Gastroesophageal sphincter (tissue), 4 donors: ENCODE data around the gene KIF1C. TPM values are rescaled to one million over a fixed set of nuclear protein-coding genes. Genes with fewer than 3 reads are reported as not detected.

ENCODE experiments used
- ATAC-seq: fragments of 150-250 bp; one replicate; pipeline ENCODE4 v1.9.1; 2016; ENCODE audit warnings: mild to moderate bottlenecking, moderate library complexity
- H3K27ac ChIP-seq, 4 donors: fragments of 200-600 bp; sonication (generic) in 3 of 4; 1 replicate in 3 of 4; 2 replicates in 1 of 4; pipeline ENCODE4 v1.5.1; 2016 to 2019
- H3K27me3 ChIP-seq: fragments of 200-600 bp; sonication (generic); one replicate; pipeline ENCODE4 v1.5.1; 2019
- H3K36me3 ChIP-seq, 2 donors: fragments of 200-600 bp; sonication (generic); one replicate each; pipeline ENCODE4 v1.5.1; 2019; ENCODE audit warnings: control low read depth in 1 of 2
- H3K4me1 ChIP-seq, 3 donors: fragments of 200-600 bp; sonication (generic); 1 replicate in 2 of 3; 2 replicates in 1 of 3; pipeline ENCODE4 v1.5.1; 2016 to 2019; ENCODE audit warnings: control low read depth in 2 of 3
- H3K4me3 ChIP-seq, 2 donors: fragments of 200-600 bp; sonication (generic); one replicate each; pipeline ENCODE4 v1.5.1; 2019; ENCODE audit warnings: mild to moderate bottlenecking in 1 of 2, moderate library complexity in 1 of 2
- H3K9me3 ChIP-seq, 3 donors: fragments of 200-600 bp; sonication (generic); one replicate each; pipeline ENCODE4 v1.5.1; 2017 to 2019; ENCODE audit warnings: control low read depth in 2 of 3
- CTCF ChIP-seq, 4 experiments: fragments of 200-600 bp in 2 of 4; fragments of 450-650 bp in 2 of 4; sonication (generic) in 1 of 4; IDR thresholded peaks; one replicate each; pipeline ENCODE4 v1.5.1; 2017 to 2019; ENCODE audit warnings: antibody characterized with exemption in 4 of 4, mild to moderate bottlenecking in 2 of 4, moderate library complexity in 2 of 4
- EP300 ChIP-seq: sonication (generic); formaldehyde crosslinking; IDR thresholded peaks from one replicate; pipeline ENCODE4 v1.6.1; 2017; ENCODE audit warnings: antibody characterized with exemption, mild to moderate bottlenecking
- POLR2A ChIP-seq, 2 donors: fragments of 450-650 bp; IDR thresholded peaks; one replicate each; pipeline ENCODE4 v1.6.1; 2017; ENCODE audit warnings: antibody characterized with exemption in 2 of 2, mild to moderate bottlenecking in 2 of 2, moderate library complexity in 1 of 2
- POLR2AphosphoS5 ChIP-seq: sonication (generic); formaldehyde crosslinking; IDR thresholded peaks from one replicate; pipeline ENCODE4 v1.6.1; 2017; ENCODE audit warnings: antibody characterized with exemption
- WGBS, 2 donors: methylation state at CpG; one replicate each; pipeline ENCODE4 v1.1.5; 2018; ENCODE audit warnings: low coverage in 1 of 2; 5-methylcytosine and 5-hydroxymethylcytosine counted together
- total RNA-seq, 4 donors: library from RNA; depleted of rRNA; stranded (reverse); fragments of >200 nt; gene quantifications; one replicate each; pipeline ENCODE4 v1.1.0, GENCODE V29; 2016

The KIF1C gene
- 100 to 1,000 TPM; 147 to 302 (median 180) TPM for total RNA-seq

- Histone ChIP-seq H3K9me3 (no peaks in the 10 kb centered on the region), H3K36me3 (peaks cover 0 to 19% of the 10 kb centered on the region in 2 donors), H3K27ac (peak within 1 kb of the TSS; percentile 92 to 98 (median 94)), H3K27me3 (no peaks in the 10 kb centered on the region), H3K4me1 (peaks cover 0 to 42% (median 24%) of the 10 kb centered on the region in 3 donors), H3K4me3 (peak within 1 kb of the TSS; percentile 57 to 84)
- no peak for TF ChIP-seq EP300
- TF ChIP-seq POLR2AphosphoS5 = peak; percentile 84
- peak; percentile 84 to 85 for TF ChIP-seq POLR2A (IDR thresholded peaks at IDR 0.05)
- peak in 2 of 4 experiments; percentile 56 to 62 for TF ChIP-seq CTCF (IDR thresholded peaks at IDR 0.05)
- peak; percentile 95 for ATAC-seq
- WGBS, 2 donors = no CpG with 5 or more reads among the region's 93 CpGs
Observed at GRCh38 chr17:4997302-4998026, at the start of gene KIF1C, which contains the start of gene INCA1. TSS of gene KIF1C (plus strand) at chr17:4997950. CDS start at chr17:5000247, 2,297 bp downstream. TSS of gene INCA1 (minus strand) at chr17:4997522. CDS start at chr17:4994437, 3,085 bp downstream.

- peak; percentile 76 for ATAC-seq
- Histone ChIP-seq H3K27ac (peak within 1 kb of the TSS; percentile 79 to 98 (median 97)), H3K4me1 (peaks cover 0 to 79% (median 37%) of the 10 kb centered on the region in 3 donors), H3K9me3 (no peaks in the 10 kb centered on the region), H3K27me3 (no peaks in the 10 kb centered on the region), H3K36me3 (peaks cover 0 to 34% of the 10 kb centered on the region in 2 donors), H3K4me3 (peak within 1 kb of the TSS; percentile 59 to 100)
- 0% methylated on average over 6 of the region's 59 CpGs; no CpG with 5 or more reads in 1 of the 2 donors for WGBS, 2 donors
- no peak for TF ChIP-seq CTCF (IDR thresholded peaks at IDR 0.05)
- TF ChIP-seq EP300 = no peak
- TF ChIP-seq POLR2AphosphoS5 = peak; percentile 71
- TF ChIP-seq POLR2A (IDR thresholded peaks at IDR 0.05) = peak; percentile 90 to 94
Observed at GRCh38 chr17:4948166-4948930, 49.4 kb upstream of the KIF1C start, which contains the start of gene PFN1. TSS of gene PFN1 (minus strand) at chr17:4948530. CDS start at chr17:4948394, 136 bp downstream.

GRCh38 chr17:4948931-4949320, 48.8 kb upstream of the KIF1C start:
- H3K27me3 ChIP-seq = no peaks in the 10 kb centered on the region
- peak; percentile 87 for ATAC-seq
- H3K36me3 ChIP-seq = peaks cover 0 to 29% of the 10 kb centered on the region in 2 donors
- no peaks in the 10 kb centered on the region for H3K9me3 ChIP-seq
- peak overlapping the region; percentile 59 to 100 for H3K4me3 ChIP-seq
- peaks cover 0 to 79% (median 37%) of the 10 kb centered on the region in 3 donors for H3K4me1 ChIP-seq
- WGBS, 2 donors = 4% methylated on average over 4 of the region's 40 CpGs; no CpG with 5 or more reads in 1 of the 2 donors
- H3K27ac ChIP-seq = peak overlapping the region; percentile 79 to 98 (median 97)
- TF ChIP-seq POLR2A (IDR thresholded peaks at IDR 0.05) = peak; percentile 56 to 59
- TF ChIP-seq EP300 = no peak
- TF ChIP-seq CTCF (IDR thresholded peaks at IDR 0.05) = no peak
- no peak for TF ChIP-seq POLR2AphosphoS5

GRCh38 chr17:4949321-4950074, 48.3 kb upstream of the KIF1C start:
- Histone ChIP-seq H3K9me3 (no peaks in the 10 kb centered on the region), H3K4me1 (peaks cover 0 to 73% (median 35%) of the 10 kb centered on the region in 3 donors), H3K27ac (peak overlapping the region; percentile 79 to 98 (median 97)), H3K4me3 (peak overlapping the region; percentile 59 to 100), H3K36me3 (peaks cover 0 to 23% of the 10 kb centered on the region in 2 donors), H3K27me3 (no peaks in the 10 kb centered on the region)
- WGBS, 2 donors = no CpG with 5 or more reads among the region's 75 CpGs
- peak; percentile 32 for ATAC-seq
- TF ChIP-seq EP300 = no peak
- TF ChIP-seq POLR2A (IDR thresholded peaks at IDR 0.05) = peak in 1 of 2 donors; percentile 3
